ENCODE data around the gene TTLL12. TPM values are rescaled to one million over a fixed set of nuclear protein-coding genes. Genes with fewer than 3 reads are reported as not detected.

TTLL12 gene
- total RNA-seq, 2 experiments from 2014 or later, result 42.9 to 44.6 TPM

DNA sequence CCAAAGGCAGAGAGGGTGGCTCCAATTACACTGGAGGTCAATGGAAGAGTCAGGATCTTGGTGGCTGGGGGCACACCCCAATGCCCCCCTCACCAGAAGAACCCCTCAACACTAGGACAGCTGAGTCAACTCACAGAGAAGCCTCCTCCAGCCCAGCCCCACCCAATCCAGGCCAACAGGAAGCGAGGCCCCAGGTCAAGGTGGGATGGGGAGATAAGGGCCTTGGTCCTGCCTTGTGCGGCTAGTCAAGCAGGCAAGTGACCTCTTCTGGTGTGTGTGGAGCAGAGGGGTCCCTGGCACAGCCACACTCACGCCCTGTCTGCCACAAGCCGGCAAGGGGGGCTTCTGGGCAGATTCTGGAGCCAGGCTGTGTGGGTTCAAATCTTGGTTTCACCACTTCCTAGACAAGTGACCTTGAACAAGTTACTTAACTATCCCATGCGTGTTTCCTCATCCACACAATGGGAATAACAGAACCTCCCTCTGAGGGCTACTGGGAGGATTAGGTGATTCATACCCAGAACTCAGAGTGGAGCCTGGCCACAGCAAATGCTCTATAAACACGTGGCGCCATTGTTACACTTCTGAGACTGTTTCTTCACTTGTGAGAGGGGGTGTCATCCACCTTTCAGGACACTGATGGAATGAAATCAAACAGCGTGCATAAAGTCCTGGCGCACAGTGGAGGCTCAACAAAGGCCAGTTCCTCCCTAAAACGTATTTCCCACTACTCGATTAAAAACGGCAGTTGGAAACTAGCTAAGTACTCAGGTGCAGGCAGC is 3.2 kb downstream of the TTLL12 start:
- Mint-ChIP-seq H3K27me3 (no peaks in the 10 kb centered on the region), H3K4me3 (no peak overlapping the region), H3K36me3 (ENCODE audit: low read depth) (peaks cover 21% of the 10 kb centered on the region), H3K4me1 (peaks cover 33% of the 10 kb centered on the region), H3K9me3 (no peaks in the 10 kb centered on the region), H3K27ac (peak overlapping the region; percentile 64)
- CTCF ChIA-PET, result interaction anchor here (1.8 kb wide), 1 partner anchor 20 kb away, joined by 8 read pairs; no protein-coding TSS in a partner anchor
- DNase-seq, result no peak
- POLR2A ChIA-PET, result interaction anchor here (0.6 to 0.7 kb wide), 2 partner anchors 8 to 1194 kb away, joined by 4 read pairs; no protein-coding TSS in a partner anchor

DNA sequence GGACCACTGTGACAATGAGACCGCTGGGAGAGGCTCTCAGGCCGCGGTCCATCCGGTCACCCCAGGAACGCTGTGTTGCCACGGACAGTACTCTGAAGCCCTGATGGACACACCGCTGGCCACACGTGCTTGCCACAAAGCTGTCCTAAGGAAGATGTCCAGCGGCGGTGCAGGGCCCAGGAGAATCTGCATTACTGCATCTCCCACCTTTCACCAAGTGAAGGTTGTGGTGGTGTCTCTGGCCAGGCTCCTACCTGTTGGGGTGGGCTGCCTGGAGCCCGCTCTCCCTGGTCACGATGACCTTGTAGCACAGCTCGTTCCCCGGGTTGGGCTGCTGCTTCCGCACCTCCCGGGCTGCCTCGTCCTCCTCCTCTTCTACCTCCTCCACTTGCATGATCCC is 4.2 kb downstream of the TTLL12 start:
- no peak for DNase-seq
- H3K4me3 Mint-ChIP-seq, result no peak overlapping the region
- H3K36me3 Mint-ChIP-seq (ENCODE audit: low read depth), result peaks cover 24% of the 10 kb centered on the region
- H3K27ac Mint-ChIP-seq, result peak overlapping the region; percentile 64
- POLR2A ChIA-PET, result no interaction called here
- CTCF ChIA-PET, result interaction anchor here (1.3 kb wide), 1 partner anchor 14 kb away, joined by 3 read pairs; no protein-coding TSS in a partner anchor
- no peaks in the 10 kb centered on the region for H3K27me3 Mint-ChIP-seq
- peaks cover 28% of the 10 kb centered on the region for H3K4me1 Mint-ChIP-seq
- H3K9me3 Mint-ChIP-seq, result no peaks in the 10 kb centered on the region

DNA sequence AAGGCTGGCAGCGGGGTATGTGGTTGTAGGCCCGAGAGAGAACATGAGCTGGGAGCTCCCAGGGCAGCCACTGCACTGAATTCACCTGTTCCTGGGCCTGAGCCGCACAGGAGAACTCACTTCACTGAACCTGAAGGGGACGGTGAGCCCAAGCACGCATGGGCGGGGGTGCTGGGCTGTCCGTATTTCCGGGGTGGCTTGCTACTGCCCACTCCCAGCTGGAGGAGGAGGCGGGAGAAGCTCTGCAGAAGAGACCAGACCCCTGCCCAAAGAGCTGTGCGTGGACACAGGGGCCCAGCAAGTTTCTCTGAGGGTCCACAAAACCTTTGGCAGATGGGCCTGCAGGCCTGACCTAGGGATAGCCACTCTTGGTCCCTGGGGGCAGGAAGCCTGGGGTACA is 4.8 kb downstream of the TTLL12 start:
- Mint-ChIP-seq H3K27me3 (no peaks in the 10 kb centered on the region), H3K36me3 (ENCODE audit: low read depth) (peaks cover 24% of the 10 kb centered on the region), H3K27ac (no peak overlapping the region), H3K4me1 (peaks cover 26% of the 10 kb centered on the region), H3K9me3 (no peaks in the 10 kb centered on the region), H3K4me3 (no peak overlapping the region)
- ChIA-PET POLR2A (no interaction called here), CTCF (interaction anchor here (1.3 kb wide), 1 partner anchor 14 kb away, joined by 3 read pairs; no protein-coding TSS in a partner anchor)
- DNase-seq, result no peak

DNA sequence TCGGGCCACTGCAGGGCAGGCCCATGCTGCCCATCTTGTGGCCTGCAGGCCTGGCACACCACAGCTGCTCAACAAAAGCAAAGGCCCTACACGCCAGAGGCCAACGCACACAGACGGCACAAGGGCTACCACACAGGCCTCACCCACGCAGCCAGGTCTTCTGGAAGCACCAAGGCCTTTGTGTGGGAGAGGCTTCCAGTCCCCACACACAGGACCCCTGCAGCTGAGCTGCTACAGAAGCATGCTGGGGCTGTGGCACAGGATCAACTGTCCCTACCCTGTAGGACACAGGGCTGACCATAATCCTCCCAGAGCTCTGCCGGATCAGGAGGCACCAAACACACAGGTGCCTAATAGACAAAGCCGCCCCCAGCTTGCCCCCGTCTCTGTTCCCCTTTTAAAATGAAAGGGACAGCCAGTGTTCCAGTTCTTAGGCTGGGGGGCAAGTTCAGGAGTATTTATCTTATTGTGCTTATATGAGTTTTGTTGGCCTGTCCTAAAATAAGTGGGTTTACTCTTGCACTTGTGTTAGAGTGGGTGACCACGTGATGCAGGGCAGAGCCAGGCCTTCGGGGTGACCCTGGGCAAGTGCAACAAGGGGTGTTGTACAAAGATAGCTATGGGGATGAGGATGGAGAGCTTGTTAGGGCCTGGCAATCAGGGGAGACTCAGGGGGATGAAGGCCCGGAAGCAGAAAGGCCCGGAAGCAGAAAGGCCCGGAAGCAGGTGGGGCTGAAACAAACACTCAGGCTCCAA is 5.4 kb downstream of the TTLL12 start:
- DNase-seq, result no peak
- POLR2A ChIA-PET, result no interaction called here
- H3K4me3 Mint-ChIP-seq, result no peak overlapping the region
- H3K9me3 Mint-ChIP-seq, result no peaks in the 10 kb centered on the region
- H3K4me1 Mint-ChIP-seq, result peaks cover 26% of the 10 kb centered on the region
- CTCF ChIA-PET, result interaction anchor here (1.3 kb wide), 1 partner anchor 13 kb away, joined by 3 read pairs; no protein-coding TSS in a partner anchor
- H3K27me3 Mint-ChIP-seq, result no peaks in the 10 kb centered on the region
- peaks cover 24% of the 10 kb centered on the region for H3K36me3 Mint-ChIP-seq (ENCODE audit: low read depth)
- H3K27ac Mint-ChIP-seq, result no peak overlapping the region

DNA sequence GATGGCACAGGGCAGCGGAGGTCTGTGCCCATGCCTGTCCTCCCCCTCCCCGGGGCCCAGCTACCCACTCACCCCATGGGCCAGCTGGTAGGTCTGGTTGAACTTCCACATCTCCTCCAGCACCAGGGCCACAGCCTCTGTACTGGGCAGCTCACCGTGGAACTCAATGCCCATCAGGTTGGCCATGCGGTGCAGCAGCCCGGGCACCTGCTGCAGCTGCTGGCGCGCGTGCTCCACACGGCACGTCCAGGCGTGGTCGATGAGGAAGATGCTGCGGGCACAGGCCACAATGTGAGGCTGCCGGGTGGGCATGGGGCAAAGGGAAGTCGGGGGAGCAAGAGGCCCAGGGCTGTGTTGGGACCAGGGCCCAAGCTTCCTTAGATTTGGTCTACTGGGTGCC is 6.3 kb downstream of the TTLL12 start:
- POLR2A ChIA-PET, result no interaction called here
- Mint-ChIP-seq H3K36me3 (ENCODE audit: low read depth) (peaks cover 28% of the 10 kb centered on the region), H3K4me3 (no peak overlapping the region)

DNA sequence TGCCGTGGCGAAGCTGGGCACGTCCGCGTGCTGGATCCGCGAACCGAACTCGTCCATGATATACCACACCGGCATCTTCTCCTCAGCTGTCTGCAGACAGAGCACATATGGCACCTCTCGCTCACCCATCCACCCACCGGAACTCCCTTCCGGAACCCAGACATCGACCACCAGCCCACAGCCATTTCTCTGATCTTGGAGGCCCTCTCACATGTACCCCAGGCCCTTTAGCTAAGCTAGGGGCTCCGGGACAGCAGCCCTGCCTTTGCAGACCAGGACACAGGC is 7.1 kb downstream of the TTLL12 start:
- peaks cover 28% of the 10 kb centered on the region for H3K36me3 Mint-ChIP-seq (ENCODE audit: low read depth)
- no peaks in the 10 kb centered on the region for H3K9me3 Mint-ChIP-seq
- H3K27me3 Mint-ChIP-seq, result no peaks in the 10 kb centered on the region
- ChIA-PET POLR2A (no interaction called here), CTCF (interaction anchor here (0.9 kb wide), 1 partner anchor 10 kb away, joined by 3 read pairs; no protein-coding TSS in a partner anchor)
- H3K27ac Mint-ChIP-seq, result peak overlapping the region; percentile 46
- peaks cover 18% of the 10 kb centered on the region for H3K4me1 Mint-ChIP-seq
- no peak for DNase-seq
- no peak overlapping the region for H3K4me3 Mint-ChIP-seq

More for the DNA sequence above, 6.3 kb downstream of the TTLL12 start:
- Mint-ChIP-seq H3K27me3 (no peaks in the 10 kb centered on the region), H3K9me3 (no peaks in the 10 kb centered on the region), H3K27ac (no peak overlapping the region), H3K4me1 (peaks cover 23% of the 10 kb centered on the region)
- DNase-seq, result no peak
- CTCF ChIA-PET, result no interaction called here

DNA sequence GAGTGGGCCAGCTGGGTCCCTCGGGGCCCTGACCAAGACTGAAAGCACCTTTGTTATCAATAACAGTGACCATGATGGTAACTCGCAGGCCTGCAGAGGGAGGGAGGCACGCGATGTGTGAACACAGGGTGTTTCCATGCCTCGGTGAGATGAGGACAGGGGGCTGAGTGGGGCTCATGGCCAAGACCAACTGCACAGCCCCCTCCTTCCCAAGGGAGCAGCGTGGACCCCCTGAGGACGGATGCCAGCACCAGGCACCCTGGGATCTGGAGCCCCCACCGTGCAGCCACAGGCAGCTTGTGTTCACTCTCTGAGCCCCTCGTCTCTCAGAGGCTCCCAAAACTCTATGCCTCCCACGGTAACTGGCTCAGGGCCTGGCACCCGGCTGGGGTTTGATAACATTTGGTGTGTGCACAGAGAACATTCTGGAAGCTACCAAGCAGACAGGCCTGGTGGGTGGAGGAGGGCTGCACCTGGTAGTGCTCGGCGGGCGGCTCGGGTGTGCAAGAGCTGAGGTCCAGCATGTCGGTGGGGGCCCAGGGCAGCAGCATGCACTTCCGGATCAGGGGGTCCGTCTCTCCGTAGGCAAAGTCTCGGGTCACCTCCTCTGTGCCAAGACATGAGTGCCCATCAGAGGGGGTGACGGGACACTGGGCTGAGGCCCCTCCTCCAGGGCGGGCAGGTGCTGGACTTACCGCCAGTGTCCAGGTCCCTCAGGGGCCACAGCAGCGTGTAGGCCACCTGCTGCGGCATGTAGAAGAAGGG is 7.6 kb downstream of the TTLL12 start:
- POLR2A ChIA-PET, result no interaction called here
- Mint-ChIP-seq H3K9me3 (no peaks in the 10 kb centered on the region), H3K36me3 (ENCODE audit: low read depth) (peaks cover 28% of the 10 kb centered on the region), H3K4me3 (no peak overlapping the region), H3K27ac (no peak overlapping the region), H3K27me3 (no peaks in the 10 kb centered on the region), H3K4me1 (peaks cover 13% of the 10 kb centered on the region)
- no peak for DNase-seq
- CTCF ChIA-PET, result interaction anchor here (0.9 kb wide), 1 partner anchor 10 kb away, joined by 3 read pairs; no protein-coding TSS in a partner anchor

DNA sequence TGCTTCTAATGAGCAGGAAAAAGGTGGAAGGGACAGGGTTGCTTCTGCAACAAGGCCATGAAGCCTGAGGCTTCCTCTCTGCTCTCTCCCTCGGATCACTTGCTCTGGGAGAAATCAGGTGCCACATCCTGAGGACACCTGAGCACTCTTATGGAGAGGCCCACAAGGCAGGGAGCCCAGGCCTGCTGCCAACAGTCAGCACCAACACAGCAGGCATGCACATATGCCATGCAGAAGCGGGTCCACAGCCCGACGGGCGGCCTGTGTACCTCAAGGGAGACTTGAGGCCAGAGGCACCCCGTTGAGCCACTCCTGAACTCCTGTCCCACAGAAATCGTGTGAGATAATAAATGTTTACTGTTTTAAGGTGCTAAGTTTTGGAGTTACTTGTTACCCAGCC is 9.5 kb downstream of the TTLL12 start:
- Mint-ChIP-seq H3K36me3 (ENCODE audit: low read depth) (peaks cover 30% of the 10 kb centered on the region), H3K27me3 (no peaks in the 10 kb centered on the region), H3K27ac (no peak overlapping the region), H3K9me3 (no peaks in the 10 kb centered on the region), H3K4me3 (no peak overlapping the region), H3K4me1 (peaks cover 4% of the 10 kb centered on the region)
- ChIA-PET CTCF (interaction anchor here (1.2 kb wide), 1 partner anchor 10 kb away, joined by 3 read pairs; no protein-coding TSS in a partner anchor), POLR2A (no interaction called here)
- no peak for DNase-seq

DNA sequence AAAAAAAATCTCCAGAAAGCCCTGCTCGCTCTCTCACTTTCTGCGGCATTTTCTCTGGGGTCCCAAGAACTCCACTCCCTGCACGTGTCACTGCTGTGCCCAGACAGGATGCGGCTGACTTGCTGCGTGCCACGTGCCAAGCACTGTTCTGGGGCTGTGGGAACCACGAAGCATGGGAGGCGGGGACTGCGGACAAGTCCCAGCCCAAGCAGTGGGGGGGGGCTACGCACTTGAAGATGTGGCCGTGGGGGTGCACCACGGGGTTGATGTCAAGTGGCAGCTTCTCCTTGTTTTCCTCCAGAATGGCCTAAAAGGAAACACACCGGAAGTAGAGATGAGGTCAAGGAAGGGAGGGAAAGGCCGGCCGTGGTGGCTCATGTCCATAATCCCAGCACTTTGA is 10.8 kb downstream of the TTLL12 start:
- no peaks in the 10 kb centered on the region for H3K27me3 Mint-ChIP-seq
- POLR2A ChIA-PET, result interaction anchor here (0.8 kb wide), 1 partner anchor 8 kb away, joined by 4 read pairs; no protein-coding TSS in a partner anchor
- H3K9me3 Mint-ChIP-seq, result no peaks in the 10 kb centered on the region
- peaks cover 4% of the 10 kb centered on the region for H3K4me1 Mint-ChIP-seq
- DNase-seq, result no peak
- H3K4me3 Mint-ChIP-seq, result no peak overlapping the region
- H3K27ac Mint-ChIP-seq, result no peak overlapping the region
- CTCF ChIA-PET, result no interaction called here
- H3K36me3 Mint-ChIP-seq (ENCODE audit: low read depth), result peaks cover 28% of the 10 kb centered on the region

DNA sequence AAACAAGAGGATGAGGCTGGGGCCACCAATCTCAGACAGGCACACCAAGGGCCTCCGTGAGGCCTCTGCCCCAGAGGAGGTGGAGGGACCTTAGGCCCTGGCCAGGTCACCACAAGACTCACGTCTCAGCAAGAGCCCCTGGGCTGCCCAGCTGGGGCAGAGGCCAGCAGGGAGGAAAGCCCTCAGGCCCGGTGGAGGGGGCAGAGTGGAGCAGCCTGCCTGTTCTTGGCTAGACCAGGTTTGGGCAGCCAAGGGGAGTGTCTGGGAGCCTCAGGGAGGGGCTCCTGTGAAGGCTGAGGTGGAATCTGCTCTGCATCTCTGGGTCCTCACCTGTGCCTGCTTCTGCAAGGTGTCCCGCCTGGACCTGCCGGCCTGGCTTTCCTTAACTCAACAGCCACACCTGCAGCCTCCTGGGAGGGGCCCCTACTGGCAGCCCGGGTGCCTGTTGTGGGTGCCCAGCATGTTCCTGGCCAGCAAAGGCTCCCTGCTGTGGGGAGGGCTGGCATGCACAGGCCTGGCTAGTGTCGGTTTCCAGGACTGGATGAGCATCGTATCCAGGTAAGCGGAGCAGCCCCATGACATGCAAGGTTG is 11.9 kb downstream of the TTLL12 start:
- peaks cover 23% of the 10 kb centered on the region for H3K36me3 Mint-ChIP-seq (ENCODE audit: low read depth)
- H3K4me1 Mint-ChIP-seq, result peaks cover 10% of the 10 kb centered on the region
- H3K9me3 Mint-ChIP-seq, result no peaks in the 10 kb centered on the region
- no peak overlapping the region for H3K27ac Mint-ChIP-seq
- CTCF ChIA-PET, result interaction anchor here (0.6 kb wide), 2 partner anchors 37 to 339 kb away, joined by 3 read pairs; no protein-coding TSS in a partner anchor
- POLR2A ChIA-PET, result no interaction called here
- no peak for DNase-seq
- H3K4me3 Mint-ChIP-seq, result no peak overlapping the region
- H3K27me3 Mint-ChIP-seq, result no peaks in the 10 kb centered on the region

DNA sequence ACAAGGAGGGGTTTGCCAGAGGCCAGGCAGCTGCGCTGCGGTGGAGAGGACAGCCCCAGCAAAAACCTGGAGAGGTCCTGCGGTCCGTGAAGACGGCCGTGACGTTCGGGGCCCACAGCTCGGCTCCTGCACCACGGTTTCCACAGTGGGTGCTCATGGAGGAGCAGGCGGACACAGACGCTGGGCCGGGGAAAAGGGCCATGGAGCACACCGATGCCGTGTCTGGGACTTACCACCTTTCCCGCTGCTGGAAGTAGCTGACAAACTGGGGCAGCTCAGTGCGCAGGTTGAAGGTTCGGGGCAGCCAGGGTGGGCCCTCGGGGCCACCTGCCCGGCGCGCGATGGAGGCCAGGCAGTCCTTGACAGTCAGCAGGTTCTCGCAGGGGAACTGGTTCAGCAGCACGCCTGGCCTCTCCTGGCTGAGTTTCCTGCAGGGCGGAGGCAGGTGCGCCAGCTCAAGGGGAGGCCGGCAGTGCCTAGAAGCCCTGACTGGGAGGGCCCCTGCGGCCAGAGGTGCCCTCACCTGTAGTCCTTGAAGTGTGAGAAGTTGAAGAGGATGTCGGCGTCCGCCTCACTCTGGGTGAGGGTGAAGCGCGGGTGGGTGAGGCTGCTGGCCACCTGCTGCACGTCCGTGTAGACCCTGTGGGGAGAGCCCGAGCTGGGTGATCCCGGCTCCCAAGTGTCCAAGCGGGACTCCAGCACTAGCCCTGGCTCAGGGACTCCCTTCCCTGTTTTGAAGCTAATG is 12.8 kb downstream of the TTLL12 start:
- Mint-ChIP-seq H3K36me3 (ENCODE audit: low read depth) (peaks cover 17% of the 10 kb centered on the region), H3K4me3 (no peak overlapping the region), H3K4me1 (peaks cover 10% of the 10 kb centered on the region), H3K27me3 (no peaks in the 10 kb centered on the region), H3K9me3 (no peaks in the 10 kb centered on the region), H3K27ac (no peak overlapping the region)
- no peak for DNase-seq
- CTCF ChIA-PET, result interaction anchor here (0.6 kb wide), 1 partner anchor 627 kb away, joined by 4 read pairs; no protein-coding TSS in a partner anchor
- POLR2A ChIA-PET, result no interaction called here

DNA sequence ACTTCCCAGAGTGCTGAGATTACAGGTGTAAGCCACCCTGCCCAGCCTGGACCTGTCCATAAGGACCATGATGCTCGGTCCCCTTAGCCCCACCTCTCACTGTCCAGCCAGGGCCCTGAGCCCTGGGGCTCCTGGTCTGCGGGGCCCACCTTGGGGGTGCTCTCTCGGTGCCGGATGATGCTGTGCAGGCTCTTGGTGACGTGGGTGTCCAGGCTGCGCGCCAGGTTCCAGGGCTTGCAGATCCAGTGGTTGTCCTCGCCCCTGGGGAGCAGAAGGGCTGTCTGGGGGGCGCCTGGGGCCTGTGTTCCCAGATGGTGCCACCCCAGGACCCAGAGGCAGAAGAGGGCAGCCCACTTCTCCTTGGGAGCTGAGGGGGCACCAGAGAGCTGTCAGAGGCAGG is 13.4 kb downstream of the TTLL12 start:
- ChIA-PET POLR2A (no interaction called here), CTCF (no interaction called here)
- no peaks in the 10 kb centered on the region for H3K27me3 Mint-ChIP-seq
- no peak for DNase-seq
- H3K27ac Mint-ChIP-seq, result no peak overlapping the region
- no peak overlapping the region for H3K4me3 Mint-ChIP-seq
- H3K4me1 Mint-ChIP-seq, result peaks cover 10% of the 10 kb centered on the region
- no peaks in the 10 kb centered on the region for H3K9me3 Mint-ChIP-seq
- peaks cover 12% of the 10 kb centered on the region for H3K36me3 Mint-ChIP-seq (ENCODE audit: low read depth)

All from activated CD4-positive, alpha-beta T cell treated with anti-CD3 and anti-CD28 coated beads, Interleukin-2, amount 10 ng/mL, durations not matched to agents 7 days and 5 days (primary cell).